Osteoblast (primary cell): ENCODE results near the gene TMEM272. TPM values are rescaled to one million over a fixed set of nuclear protein-coding genes. Genes with fewer than 3 reads are reported as not detected.

Experiments
- DNase-seq: peaks from one replicate; pipeline ENCODE4 v3.0.0; 2011; ENCODE audit warnings: low spot score, mixed read lengths; ENCODE audit not compliant: insufficient read length; ENCODE audit errors: missing footprints
- H2AFZ ChIP-seq: 2 replicates; pipeline ENCODE4 v1.6.0; 2011; ENCODE audit warnings: mild to moderate bottlenecking, low read length
- H3K27ac ChIP-seq: 2 replicates; pipeline ENCODE4 v1.5.1; 2011; ENCODE audit warnings: mild to moderate bottlenecking, low read depth, low read length, moderate library complexity
- H3K27me3 ChIP-seq: 2 replicates; pipeline ENCODE4 v1.6.0; 2012; ENCODE audit warnings: mild to moderate bottlenecking, control low read depth, inconsistent platforms, low read length, moderate library complexity; ENCODE audit not compliant: insufficient read depth
- H3K36me3 ChIP-seq: 2 replicates; pipeline ENCODE4 v1.5.1; 2011; ENCODE audit warnings: mild to moderate bottlenecking, low read length, control low read depth, moderate library complexity; ENCODE audit not compliant: insufficient read depth
- H3K4me1 ChIP-seq: 2 replicates; pipeline ENCODE4 v1.5.1; 2011; ENCODE audit warnings: mild to moderate bottlenecking, low read length, control low read depth, moderate library complexity; ENCODE audit not compliant: insufficient read depth
- H3K4me2 ChIP-seq: 2 replicates; pipeline ENCODE4 v1.6.0; 2011; ENCODE audit warnings: mild to moderate bottlenecking, low read length; ENCODE audit not compliant: insufficient read depth
- H3K4me3 ChIP-seq: fragments of 200-600 bp; sonication (generic); 3 replicates; pipeline ENCODE4 v1.5.1; 2012; ENCODE audit warnings: mild to moderate bottlenecking, low read length, inconsistent platforms; ENCODE audit not compliant: insufficient read depth
- H3K79me2 ChIP-seq: 2 replicates; pipeline ENCODE4 v1.6.0; 2012; ENCODE audit warnings: mild to moderate bottlenecking, low read length, control low read depth, inconsistent platforms; ENCODE audit not compliant: insufficient read depth
- H3K9me3 ChIP-seq: 2 replicates; pipeline ENCODE4 v1.5.1; 2011; ENCODE audit warnings: low read depth, low read length, control low read depth
- H4K20me1 ChIP-seq: 2 replicates; pipeline ENCODE4 v1.6.0; 2012; ENCODE audit warnings: mild to moderate bottlenecking, low read length, control low read depth; ENCODE audit not compliant: insufficient read depth
- total RNA-seq: library from RNA; depleted of rRNA; stranded (reverse); fragments of >200 nt; gene quantifications from 2 replicates; pipeline ENCODE4 v1.2.3, GENCODE V29; 2012
- TF ChIP-seq, protein P1 (sequence below): IDR thresholded peaks from 2 replicates; pipeline ENCODE4 v1.5.1; 2011; ENCODE audit warnings: mild to moderate bottlenecking, low read depth, low read length, moderate library complexity; ENCODE audit errors: extremely low read depth

TMEM272 gene
- total RNA-seq, 1 donor, result not detected

GRCh38 chr13:51845574-51846318 lies 769 bp upstream of the TMEM272 start:
- Histone ChIP-seq H3K27me3 (peaks cover 29% of the 10 kb centered on the region), H4K20me1 (no peaks in the 10 kb centered on the region), H3K36me3 (no peaks in the 10 kb centered on the region), H3K4me1 (peaks cover 12% of the 10 kb centered on the region), H3K79me2 (no peaks in the 10 kb centered on the region), H3K4me2 (peak overlapping the region; percentile 28), H3K9me3 (no peaks in the 10 kb centered on the region), H3K4me3 (peak overlapping the region; percentile 3), H2AFZ (peak overlapping the region; percentile 68), H3K27ac (no peak overlapping the region)
- TF ChIP-seq, protein P1, sequence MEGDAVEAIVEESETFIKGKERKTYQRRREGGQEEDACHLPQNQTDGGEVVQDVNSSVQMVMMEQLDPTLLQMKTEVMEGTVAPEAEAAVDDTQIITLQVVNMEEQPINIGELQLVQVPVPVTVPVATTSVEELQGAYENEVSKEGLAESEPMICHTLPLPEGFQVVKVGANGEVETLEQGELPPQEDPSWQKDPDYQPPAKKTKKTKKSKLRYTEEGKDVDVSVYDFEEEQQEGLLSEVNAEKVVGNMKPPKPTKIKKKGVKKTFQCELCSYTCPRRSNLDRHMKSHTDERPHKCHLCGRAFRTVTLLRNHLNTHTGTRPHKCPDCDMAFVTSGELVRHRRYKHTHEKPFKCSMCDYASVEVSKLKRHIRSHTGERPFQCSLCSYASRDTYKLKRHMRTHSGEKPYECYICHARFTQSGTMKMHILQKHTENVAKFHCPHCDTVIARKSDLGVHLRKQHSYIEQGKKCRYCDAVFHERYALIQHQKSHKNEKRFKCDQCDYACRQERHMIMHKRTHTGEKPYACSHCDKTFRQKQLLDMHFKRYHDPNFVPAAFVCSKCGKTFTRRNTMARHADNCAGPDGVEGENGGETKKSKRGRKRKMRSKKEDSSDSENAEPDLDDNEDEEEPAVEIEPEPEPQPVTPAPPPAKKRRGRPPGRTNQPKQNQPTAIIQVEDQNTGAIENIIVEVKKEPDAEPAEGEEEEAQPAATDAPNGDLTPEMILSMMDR, result no peak
- no peak for DNase-seq

DNA sequence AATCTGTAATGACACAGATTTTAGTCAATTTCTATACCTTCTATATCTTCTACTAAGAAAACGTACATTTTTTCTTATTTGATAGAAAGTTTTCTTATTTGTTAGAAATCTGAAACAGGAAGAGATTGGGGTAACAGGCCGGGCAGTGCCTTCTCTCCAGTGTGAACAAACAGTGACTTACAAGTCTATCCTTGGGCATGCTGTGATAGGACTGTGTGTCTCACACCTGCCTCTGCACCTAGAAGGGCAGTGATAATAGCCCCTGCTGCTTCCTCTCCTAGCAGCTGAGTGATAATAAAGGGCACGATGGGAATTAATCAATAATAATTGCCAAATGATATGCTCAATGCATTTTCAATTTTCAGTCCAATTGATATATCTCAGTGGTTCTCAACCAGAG lies 1.4 kb downstream of the TMEM272 start:
- Histone ChIP-seq H4K20me1 (no peaks in the 10 kb centered on the region), H3K27me3 (peaks cover 29% of the 10 kb centered on the region), H3K4me1 (peaks cover 11% of the 10 kb centered on the region), H3K4me2 (no peak overlapping the region), H3K79me2 (no peaks in the 10 kb centered on the region), H3K4me3 (no peak overlapping the region), H3K36me3 (no peaks in the 10 kb centered on the region), H3K27ac (no peak overlapping the region), H3K9me3 (no peaks in the 10 kb centered on the region), H2AFZ (no peak overlapping the region)
- DNase-seq, result no peak
- TF ChIP-seq, protein P1, result no peak

- Histone ChIP-seq H3K79me2 (no peaks in the 10 kb centered on the region), H3K36me3 (no peaks in the 10 kb centered on the region), H3K27ac (no peak overlapping the region), H4K20me1 (no peaks in the 10 kb centered on the region), H2AFZ (no peak overlapping the region), H3K9me3 (no peaks in the 10 kb centered on the region), H3K4me1 (peaks cover 19% of the 10 kb centered on the region), H3K27me3 (peaks cover 29% of the 10 kb centered on the region), H3K4me3 (no peak overlapping the region), H3K4me2 (no peak overlapping the region)
- no peak for DNase-seq
- TF ChIP-seq, protein P1, result no peak
Measured at GRCh38 chr13:51841732-51842131, 3.2 kb downstream of the TMEM272 start.

DNA sequence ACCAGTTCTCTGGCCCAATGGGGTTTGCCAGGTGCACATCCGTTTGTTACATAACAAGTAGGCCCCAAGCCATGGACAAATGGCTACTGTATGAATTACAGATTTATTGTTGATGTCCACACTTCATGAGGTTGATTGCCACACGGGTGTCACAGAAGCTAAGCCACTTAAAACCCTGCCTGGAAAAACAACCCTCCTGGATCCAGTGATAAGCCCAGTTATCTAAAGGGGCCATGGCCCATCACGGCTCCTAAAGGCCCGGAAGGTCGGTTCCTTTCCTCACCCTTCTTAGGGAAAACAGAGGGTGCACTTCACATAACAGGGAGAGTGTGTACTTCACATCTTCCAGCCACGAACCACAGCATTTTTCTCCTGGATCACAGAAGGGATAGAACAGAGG lies 4.1 kb downstream of the TMEM272 start:
- TF ChIP-seq, protein P1, result no peak
- no peaks in the 10 kb centered on the region for H3K9me3 ChIP-seq
- H3K36me3 ChIP-seq, result no peaks in the 10 kb centered on the region
- no peaks in the 10 kb centered on the region for H3K79me2 ChIP-seq
- no peak for DNase-seq
- no peak overlapping the region for H3K27ac ChIP-seq
- no peak overlapping the region for H2AFZ ChIP-seq
- H3K27me3 ChIP-seq, result peaks cover 29% of the 10 kb centered on the region
- H3K4me3 ChIP-seq, result no peak overlapping the region
- no peaks in the 10 kb centered on the region for H4K20me1 ChIP-seq
- H3K4me2 ChIP-seq, result no peak overlapping the region
- H3K4me1 ChIP-seq, result peaks cover 19% of the 10 kb centered on the region
